GM12878 (cell line): ENCODE measurements around the gene MIA2. TPM values are rescaled to one million over a fixed set of nuclear protein-coding genes. Genes with fewer than 3 reads are reported as not detected.

Experiments used
- CHD2 ChIP-seq: IDR thresholded peaks from 2 replicates; pipeline ENCODE4 v1.6.1; 2011; ENCODE audit warnings: low read depth, low read length, improper control_type of control experiment, borderline replicate concordance
- EED ChIP-seq: sonication (generic); IDR thresholded peaks from 2 replicates; pipeline ENCODE4 v1.6.1; 2016; ENCODE audit warnings: antibody characterized with exemption, low read depth
- ETV6 ChIP-seq, 2 experiments: fragments of 450-650 bp in 1 of 2; IDR thresholded peaks in 1 of 2; conservative IDR thresholded peaks in 1 of 2; 2 replicates each; pipeline ENCODE4 v1.6.1; 2014; ENCODE audit warnings: antibody characterized with exemption in 1 of 2, borderline replicate concordance in 1 of 2, low read depth in 1 of 2, mild to moderate bottlenecking in 1 of 2, moderate library complexity in 1 of 2
- MYB ChIP-seq: fragments of 150-350 bp; IDR thresholded peaks from 2 replicates; pipeline ENCODE4 v1.6.1; 2014; ENCODE audit warnings: mild to moderate bottlenecking, low read depth, low read length, borderline replicate concordance
- MYC ChIP-seq: IDR thresholded peaks from 2 replicates; pipeline ENCODE4 v1.6.1; 2011; ENCODE audit warnings: mild to moderate bottlenecking, low read length, moderate library complexity, inconsistent platforms; ENCODE audit not compliant: insufficient read depth, insufficient replicate concordance, insufficient read length, severe bottlenecking
- NR2C1 ChIP-seq: fragments of 450-650 bp; IDR thresholded peaks from 2 replicates; pipeline ENCODE4 v1.6.1; 2017; ENCODE audit warnings: antibody characterized with exemption, mild to moderate bottlenecking, moderate library complexity
- POLR2A ChIP-seq: IDR thresholded peaks from 2 replicates; pipeline ENCODE4 v1.6.1; 2011; ENCODE audit warnings: low read depth, mild to moderate bottlenecking, low read length
- RAD21 ChIP-seq: IDR thresholded peaks from 2 replicates; pipeline ENCODE4 v1.6.1; 2011; ENCODE audit warnings: mild to moderate bottlenecking, low read depth, low read length, moderate library complexity; ENCODE audit not compliant: insufficient read depth
- polyA plus RNA-seq, 11 experiments: library from polyadenylated mRNA; depleted of rRNA in 4 of 11; unstranded in 6 of 11; stranded (reverse) in 5 of 11; fragments of >200 nt; fragmentation: Nextera tagmentation in 4 of 11; fragmentation: Illumina TruSeq in 1 of 11; extraction: Ambion mirVana in 4 of 11; extraction: Trizol in 1 of 11; gene quantifications; 1 replicate in 1 of 11; 2 replicates in 10 of 11; pipeline versions ENCODE4 v1.2.1 to v1.2.3, GENCODE V29; 2011 to 2016; ENCODE audit warnings: inconsistent platforms in 2 of 11, missing spikeins in 2 of 11, low read depth in 1 of 11
- total RNA-seq, 4 experiments: library from RNA; depleted of rRNA in 3 of 4; stranded (reverse); fragments of >200 nt in 3 of 4; fragmentation: Illumina TruSeq in 1 of 4; extraction: Trizol in 1 of 4; gene quantifications; 2 replicates each; pipeline versions ENCODE4 v1.2.1 to v1.2.3, GENCODE V29; 2013 to 2021
- TF ChIP-seq, protein P1 (sequence below): fragments of 450-650 bp; IDR thresholded peaks from 2 replicates; pipeline ENCODE4 v1.6.1; 2017; ENCODE audit warnings: mild to moderate bottlenecking, moderate library complexity

MIA2 gene
- total and polyA plus RNA-seq, 10 of the 15 experiments (the other 5 are each of a cell fraction or from before 2014, with no cell fraction given): 6.3 to 36.8 (median 17.1) TPM

DNA sequence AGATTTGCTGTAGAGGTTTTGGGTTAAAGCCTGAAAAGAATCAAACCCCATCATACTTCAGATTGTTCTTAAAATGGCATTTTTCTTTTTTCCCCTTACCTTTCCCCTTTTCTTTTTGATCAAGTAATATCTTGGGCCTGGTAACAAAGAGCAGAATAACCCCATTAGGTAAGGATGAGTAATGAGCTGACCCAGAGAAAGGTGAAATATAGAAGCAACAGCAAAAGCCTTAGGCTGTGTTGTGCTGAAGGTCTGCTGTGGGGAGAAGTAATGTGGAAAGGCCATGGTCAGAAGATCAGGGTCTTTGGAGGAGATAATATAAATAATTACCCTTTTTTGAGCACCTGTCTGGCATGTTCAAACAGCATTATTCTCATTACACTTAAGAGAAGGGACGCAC, 42.3 kb downstream of the MIA2 start (continued):
- TF ChIP-seq, protein P1, sequence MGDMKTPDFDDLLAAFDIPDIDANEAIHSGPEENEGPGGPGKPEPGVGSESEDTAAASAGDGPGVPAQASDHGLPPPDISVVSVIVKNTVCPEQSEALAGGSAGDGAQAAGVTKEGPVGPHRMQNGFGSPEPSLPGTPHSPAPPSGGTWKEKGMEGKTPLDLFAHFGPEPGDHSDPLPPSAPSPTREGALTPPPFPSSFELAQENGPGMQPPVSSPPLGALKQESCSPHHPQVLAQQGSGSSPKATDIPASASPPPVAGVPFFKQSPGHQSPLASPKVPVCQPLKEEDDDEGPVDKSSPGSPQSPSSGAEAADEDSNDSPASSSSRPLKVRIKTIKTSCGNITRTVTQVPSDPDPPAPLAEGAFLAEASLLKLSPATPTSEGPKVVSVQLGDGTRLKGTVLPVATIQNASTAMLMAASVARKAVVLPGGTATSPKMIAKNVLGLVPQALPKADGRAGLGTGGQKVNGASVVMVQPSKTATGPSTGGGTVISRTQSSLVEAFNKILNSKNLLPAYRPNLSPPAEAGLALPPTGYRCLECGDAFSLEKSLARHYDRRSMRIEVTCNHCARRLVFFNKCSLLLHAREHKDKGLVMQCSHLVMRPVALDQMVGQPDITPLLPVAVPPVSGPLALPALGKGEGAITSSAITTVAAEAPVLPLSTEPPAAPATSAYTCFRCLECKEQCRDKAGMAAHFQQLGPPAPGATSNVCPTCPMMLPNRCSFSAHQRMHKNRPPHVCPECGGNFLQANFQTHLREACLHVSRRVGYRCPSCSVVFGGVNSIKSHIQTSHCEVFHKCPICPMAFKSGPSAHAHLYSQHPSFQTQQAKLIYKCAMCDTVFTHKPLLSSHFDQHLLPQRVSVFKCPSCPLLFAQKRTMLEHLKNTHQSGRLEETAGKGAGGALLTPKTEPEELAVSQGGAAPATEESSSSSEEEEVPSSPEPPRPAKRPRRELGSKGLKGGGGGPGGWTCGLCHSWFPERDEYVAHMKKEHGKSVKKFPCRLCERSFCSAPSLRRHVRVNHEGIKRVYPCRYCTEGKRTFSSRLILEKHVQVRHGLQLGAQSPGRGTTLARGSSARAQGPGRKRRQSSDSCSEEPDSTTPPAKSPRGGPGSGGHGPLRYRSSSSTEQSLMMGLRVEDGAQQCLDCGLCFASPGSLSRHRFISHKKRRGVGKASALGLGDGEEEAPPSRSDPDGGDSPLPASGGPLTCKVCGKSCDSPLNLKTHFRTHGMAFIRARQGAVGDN: no peak
- TF ChIP-seq MYB (no peak), ETV6 (conservative IDR thresholded peaks at IDR 0.05 in 1 of 2, IDR thresholded peaks at IDR 0.05 in 1 of 2; ENCODE audit: borderline replicate concordance in 1 of 2, low read depth in 1 of 2) (no peak), MYC (no peak), CHD2 (no peak), POLR2A (no peak), NR2C1 (no peak), RAD21 (no peak), EED (no peak)
